Sigmoid colon (tissue), 4 donors: ENCODE results near the gene SPRY1.

Experiments
- CTCF ChIP-seq, 4 experiments: fragments of 450-650 bp in 3 of 4; fragments of 200-600 bp in 1 of 4; IDR thresholded peaks; one replicate each; pipeline ENCODE4 v1.5.1; 2016 to 2019; ENCODE audit warnings: antibody characterized with exemption in 4 of 4, mild to moderate bottlenecking in 3 of 4, moderate library complexity in 2 of 4
- POLR2AphosphoS5 ChIP-seq, 4 donors: sonication (generic); formaldehyde crosslinking; IDR thresholded peaks; one replicate each; pipeline ENCODE4 v1.6.1; 2017; ENCODE audit warnings: antibody characterized with exemption in 4 of 4

DNA sequence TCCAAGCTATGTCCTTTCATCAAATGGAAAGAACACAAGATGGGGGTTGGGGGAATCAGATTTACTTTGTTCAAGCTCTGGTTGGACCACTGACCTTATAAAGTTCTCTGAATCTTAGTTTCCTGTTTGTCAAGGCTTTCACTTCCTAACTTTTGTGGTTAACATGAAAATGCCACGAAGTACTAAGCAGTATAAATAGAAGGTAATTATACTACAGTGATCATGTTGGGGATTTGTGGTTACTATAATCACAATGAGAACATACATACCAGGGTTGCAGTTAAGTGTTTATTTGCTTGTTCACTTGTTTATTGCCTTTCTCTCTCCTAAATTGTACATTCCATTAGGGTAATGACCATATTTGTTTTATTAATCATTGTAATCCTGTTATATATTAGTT, 53.2 kb downstream of the SPRY1 start:
- TF ChIP-seq CTCF (IDR thresholded peaks at IDR 0.05) (no peak), POLR2AphosphoS5 (IDR thresholded peaks at IDR 0.05) (no peak)
